ENCODE results near the gene ARSI.

The ARSI gene

GRCh38 chr5:150299571-150300327 lies 3.0 kb downstream of the ARSI start:
- H3K4me3 ChIP-seq (ENCODE audit: low read length in 2 of 2) = no peak overlapping the region
- H3K27ac ChIP-seq (replicated peaks; ENCODE audit: low read length) = no peak overlapping the region
- H2AFZ ChIP-seq (ENCODE audit: low read length) = no peak overlapping the region

DNA sequence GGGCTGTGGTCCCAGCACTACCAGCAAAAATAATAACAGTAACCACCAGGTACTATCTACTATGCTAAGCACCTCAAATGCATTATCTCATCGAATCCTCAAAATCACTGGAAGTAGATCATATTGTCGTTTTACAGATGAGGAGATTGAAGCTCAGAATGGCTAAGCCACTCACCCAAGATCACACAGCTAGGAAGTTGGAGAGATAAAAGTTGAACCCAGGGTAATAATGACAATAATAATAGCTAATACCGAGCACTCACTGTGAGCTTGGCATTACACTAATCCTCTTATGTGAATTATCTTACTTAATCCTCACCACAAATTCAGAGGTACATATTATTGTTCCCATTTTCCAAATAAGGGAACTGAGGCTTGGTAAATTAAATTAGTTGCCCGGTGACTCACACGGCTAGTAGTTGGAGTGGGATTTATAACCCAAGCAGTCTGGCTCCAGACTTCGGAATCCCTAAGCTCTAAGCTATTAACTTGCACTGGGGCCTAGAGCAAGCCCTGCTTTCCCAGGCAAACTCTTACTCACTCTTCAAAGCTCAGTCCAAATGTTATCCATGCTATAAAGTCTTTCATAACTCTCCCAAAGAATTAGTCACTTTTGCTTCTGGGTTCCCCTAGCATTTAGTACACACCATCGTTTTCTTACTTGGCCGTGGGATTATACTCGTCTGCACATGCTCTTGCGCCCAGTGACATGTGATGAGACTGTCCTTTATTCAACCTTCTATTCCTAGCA lies 3.8 kb downstream of the ARSI start:
- H2BK120ac ChIP-seq (ENCODE audit: low read depth, low read length) = no peak overlapping the region
- no peak overlapping the region for H3K9ac ChIP-seq (ENCODE audit: low read depth, low read length, poor library complexity)
- DNase-seq (ENCODE audit: low spot score) = no peak
- H4K91ac ChIP-seq (ENCODE audit: low read depth, low read length, poor library complexity) = no peak overlapping the region
- no peak overlapping the region for H3K4me3 ChIP-seq (ENCODE audit: low read length in 2 of 2)
- H2BK5ac ChIP-seq (ENCODE audit: low read length) = no peak overlapping the region
- no peak overlapping the region for H3K4me2 ChIP-seq (ENCODE audit: insufficient read depth, low read length, poor library complexity, severe bottlenecking)
- no peak overlapping the region for H3K23ac ChIP-seq (ENCODE audit: low read depth, low read length, poor library complexity)
- H3K4me1 ChIP-seq (ENCODE audit: control insufficient read depth in 2 of 2, insufficient read depth in 1 of 2, low read depth in 1 of 2, low read length in 2 of 2) = peaks cover 8 to 17% of the 10 kb centered on the region in 2 donors
- H3K27me3 ChIP-seq (ENCODE audit: control insufficient read depth in 3 of 3, insufficient read depth in 3 of 3, low read depth in 1 of 3, low read length in 3 of 3) = no peaks in the 10 kb centered on the region
- H3K14ac ChIP-seq (ENCODE audit: low read length) = no peak overlapping the region
- H2AFZ ChIP-seq (ENCODE audit: low read length) = no peak overlapping the region
- no peak overlapping the region for H2AK5ac ChIP-seq (ENCODE audit: low read depth, low read length)
- H3K36me3 ChIP-seq (replicated peaks in 1 of 2; ENCODE audit: control insufficient read depth in 2 of 2, insufficient read depth in 2 of 2, low read length in 2 of 2) = no peaks in the 10 kb centered on the region
- H2BK12ac ChIP-seq (ENCODE audit: low read length) = no peak overlapping the region
- no CpG with 5 or more reads among the region's 10 CpGs for WGBS, 2 donors (ENCODE audit: extremely low coverage in 2 of 2, insufficient read length in 2 of 2, insufficient replicate concordance in 1 of 2)
- no peaks in the 10 kb centered on the region for H3K9me3 ChIP-seq (replicated peaks in 1 of 2; ENCODE audit: control insufficient read depth in 2 of 2, insufficient read depth in 1 of 2, low read depth in 1 of 2, low read length in 2 of 2)
- no peak overlapping the region for H3K18ac ChIP-seq (ENCODE audit: low read length)
- H3K4ac ChIP-seq (ENCODE audit: low read length) = no peak overlapping the region
- H3K79me1 ChIP-seq (ENCODE audit: low read depth, low read length) = no peaks in the 10 kb centered on the region
- H2BK15ac ChIP-seq (ENCODE audit: low read length) = no peak overlapping the region
- H4K8ac ChIP-seq (ENCODE audit: low read depth, low read length) = no peak overlapping the region
- no peak overlapping the region for H3K27ac ChIP-seq (replicated peaks; ENCODE audit: low read length)

More at GRCh38 chr5:150299571-150300327, 3.0 kb downstream of the ARSI start:
- no peak overlapping the region for H4K8ac ChIP-seq (ENCODE audit: low read depth, low read length)
- H3K14ac ChIP-seq (ENCODE audit: low read length) = no peak overlapping the region
- no peak for DNase-seq (ENCODE audit: low spot score)
- no peaks in the 10 kb centered on the region for H3K27me3 ChIP-seq (ENCODE audit: control insufficient read depth in 3 of 3, insufficient read depth in 3 of 3, low read depth in 1 of 3, low read length in 3 of 3)
- no peak overlapping the region for H3K18ac ChIP-seq (ENCODE audit: low read length)
- no peak overlapping the region for H2BK120ac ChIP-seq (ENCODE audit: low read depth, low read length)
- H3K9ac ChIP-seq (ENCODE audit: low read depth, low read length, poor library complexity) = no peak overlapping the region
- H3K4me1 ChIP-seq (ENCODE audit: control insufficient read depth in 2 of 2, insufficient read depth in 1 of 2, low read depth in 1 of 2, low read length in 2 of 2) = peaks cover 17 to 21% of the 10 kb centered on the region in 2 donors
- H3K4ac ChIP-seq (ENCODE audit: low read length) = no peak overlapping the region
- H2AK5ac ChIP-seq (ENCODE audit: low read depth, low read length) = no peak overlapping the region
- H2BK12ac ChIP-seq (ENCODE audit: low read length) = no peak overlapping the region
- no peaks in the 10 kb centered on the region for H3K9me3 ChIP-seq (replicated peaks in 1 of 2; ENCODE audit: control insufficient read depth in 2 of 2, insufficient read depth in 1 of 2, low read depth in 1 of 2, low read length in 2 of 2)
- no CpG with 5 or more reads among the region's 6 CpGs for WGBS, 2 donors (ENCODE audit: extremely low coverage in 2 of 2, insufficient read length in 2 of 2, insufficient replicate concordance in 1 of 2)
- H3K23ac ChIP-seq (ENCODE audit: low read depth, low read length, poor library complexity) = no peak overlapping the region
- H3K36me3 ChIP-seq (replicated peaks in 1 of 2; ENCODE audit: control insufficient read depth in 2 of 2, insufficient read depth in 2 of 2, low read length in 2 of 2) = no peaks in the 10 kb centered on the region
- no peak overlapping the region for H4K91ac ChIP-seq (ENCODE audit: low read depth, low read length, poor library complexity)
- no peak overlapping the region for H3K4me2 ChIP-seq (ENCODE audit: insufficient read depth, low read length, poor library complexity, severe bottlenecking)
- H2BK15ac ChIP-seq (ENCODE audit: low read length) = no peak overlapping the region
- H3K79me1 ChIP-seq (ENCODE audit: low read depth, low read length) = no peaks in the 10 kb centered on the region
- no peak overlapping the region for H2BK5ac ChIP-seq (ENCODE audit: low read length)

- no peak overlapping the region for H3K4ac ChIP-seq (ENCODE audit: low read length)
- WGBS, 2 donors (ENCODE audit: extremely low coverage in 2 of 2, insufficient read length in 2 of 2, insufficient replicate concordance in 1 of 2) = no CpG with 5 or more reads among the region's 31 CpGs
Observed at GRCh38 chr5:150297934-150298595, 4.6 kb downstream of the ARSI start.

More at GRCh38 chr5:150297934-150298595, 4.6 kb downstream of the ARSI start:
- Histone ChIP-seq H3K4me3 (ENCODE audit: low read length in 2 of 2) (peak overlapping the region in 1 of 2 donors; percentile 37), H3K23ac (ENCODE audit: low read depth, low read length, poor library complexity) (no peak overlapping the region), H2AFZ (ENCODE audit: low read length) (no peak overlapping the region), H3K36me3 (replicated peaks in 1 of 2; ENCODE audit: control insufficient read depth in 2 of 2, insufficient read depth in 2 of 2, low read length in 2 of 2) (no peaks in the 10 kb centered on the region), H2BK15ac (ENCODE audit: low read length) (no peak overlapping the region), H3K9ac (ENCODE audit: low read depth, low read length, poor library complexity) (no peak overlapping the region), H3K18ac (ENCODE audit: low read length) (peak overlapping the region; percentile 67), H3K14ac (ENCODE audit: low read length) (no peak overlapping the region), H3K27ac (replicated peaks; ENCODE audit: low read length) (no peak overlapping the region), H4K91ac (ENCODE audit: low read depth, low read length, poor library complexity) (no peak overlapping the region), H2BK120ac (ENCODE audit: low read depth, low read length) (no peak overlapping the region), H2BK12ac (ENCODE audit: low read length) (no peak overlapping the region), H2BK5ac (ENCODE audit: low read length) (no peak overlapping the region), H3K4me2 (ENCODE audit: insufficient read depth, low read length, poor library complexity, severe bottlenecking) (no peak overlapping the region), H3K79me1 (ENCODE audit: low read depth, low read length) (no peaks in the 10 kb centered on the region), H3K27me3 (ENCODE audit: control insufficient read depth in 3 of 3, insufficient read depth in 3 of 3, low read depth in 1 of 3, low read length in 3 of 3) (no peaks in the 10 kb centered on the region), H2AK5ac (ENCODE audit: low read depth, low read length) (no peak overlapping the region), H3K9me3 (replicated peaks in 1 of 2; ENCODE audit: control insufficient read depth in 2 of 2, insufficient read depth in 1 of 2, low read depth in 1 of 2, low read length in 2 of 2) (no peaks in the 10 kb centered on the region), H3K4me1 (ENCODE audit: control insufficient read depth in 2 of 2, insufficient read depth in 1 of 2, low read depth in 1 of 2, low read length in 2 of 2) (peaks cover 7 to 19% of the 10 kb centered on the region in 2 donors), H4K8ac (ENCODE audit: low read depth, low read length) (no peak overlapping the region)
- DNase-seq (ENCODE audit: low spot score) = no peak

All from neuronal stem cell (in vitro differentiated cells).